HG02870 (cell line): ENCODE data around the gene FUT8.

Experiments used
- ATAC-seq: cut with Tn5 transposase; IDR thresholded peaks from one replicate; pipeline ENCODE4 v1.9.1; 2021; ENCODE audit warnings: mild to moderate bottlenecking, moderate library complexity; ENCODE audit not compliant: unreplicated experiment

FUT8 gene

GRCh38 chr14:65487783-65488494 lies 75.4 kb downstream of the FUT8 start:
- no peak for ATAC-seq

DNA sequence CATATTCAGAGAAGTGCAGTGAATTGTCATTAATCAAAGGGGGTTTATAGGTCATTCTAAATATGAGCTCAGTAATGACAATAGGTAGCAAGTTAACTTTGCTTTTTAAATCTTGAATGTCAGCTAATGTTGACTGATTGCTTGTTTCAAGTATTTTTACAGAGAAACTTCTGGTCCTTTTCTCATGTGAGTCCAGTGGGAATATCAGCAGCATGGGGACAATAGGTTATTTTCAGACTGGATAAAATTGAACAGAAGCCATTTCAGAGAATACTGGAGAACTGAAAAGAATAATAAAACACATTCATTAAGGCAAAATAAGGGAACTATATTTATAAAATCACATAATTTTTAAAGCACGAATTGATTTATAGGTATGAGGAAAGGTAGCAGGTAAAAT lies 78.7 kb downstream of the FUT8 start:
- no peak for ATAC-seq

GRCh38 chr14:65492266-65492665 lies 79.7 kb downstream of the FUT8 start:
- no peak for ATAC-seq

DNA sequence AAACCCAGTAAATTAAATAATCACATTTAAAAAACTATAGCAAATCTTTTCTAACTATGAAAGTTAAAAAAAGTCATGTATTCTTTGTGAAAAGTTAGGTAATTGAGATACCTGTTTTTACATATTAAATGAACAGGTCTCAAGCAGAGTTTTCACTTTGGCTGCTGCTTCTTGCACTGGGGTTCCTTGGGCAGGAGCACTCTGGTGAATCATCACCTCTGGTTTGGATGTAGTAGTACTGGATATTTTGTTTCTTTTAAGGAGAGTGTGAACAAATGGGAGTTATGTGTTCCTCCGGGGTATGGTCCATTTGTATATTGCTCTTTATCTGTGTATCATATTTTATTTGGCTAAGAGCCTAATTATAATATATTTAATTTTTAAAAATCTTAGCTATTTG lies 82.7 kb downstream of the FUT8 start:
- no peak for ATAC-seq

- no peak for ATAC-seq
These were observed 83.9 kb downstream of the FUT8 start for GRCh38 chr14:65496178-65496993.

GRCh38 chr14:65499138-65499537 lies 86.6 kb downstream of the FUT8 start:
- ATAC-seq = no peak

- no peak for ATAC-seq
These were observed 87.5 kb downstream of the FUT8 start for GRCh38 chr14:65500075-65500474.

- no peak for ATAC-seq
These were observed 88.8 kb downstream of the FUT8 start for GRCh38 chr14:65501328-65501727.

- peak; percentile 49 for ATAC-seq
These were observed 90.2 kb downstream of the FUT8 start for GRCh38 chr14:65502676-65503124.

GRCh38 chr14:65503771-65504170 lies 91.2 kb downstream of the FUT8 start:
- no peak for ATAC-seq

DNA sequence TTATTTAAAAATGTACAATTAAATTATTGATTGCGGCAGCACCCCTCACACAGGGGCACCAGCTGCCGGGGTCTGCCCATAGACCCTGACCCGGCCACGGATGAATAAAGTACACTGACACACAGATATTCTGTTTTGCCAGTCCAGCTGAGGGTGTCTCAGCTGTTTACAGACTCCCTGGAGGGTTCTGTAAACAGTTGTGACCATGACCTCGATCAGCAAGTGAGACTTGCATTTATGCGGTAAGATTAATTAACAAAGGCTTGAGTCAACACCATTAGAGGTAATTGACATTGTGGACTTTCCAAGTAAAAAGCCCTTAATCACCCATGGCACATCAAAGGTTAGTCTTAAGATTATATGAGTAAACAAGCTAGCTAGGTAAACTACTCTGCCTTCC lies 94.3 kb downstream of the FUT8 start:
- no peak for ATAC-seq

- ATAC-seq = no peak
These were observed 97.3 kb downstream of the FUT8 start for GRCh38 chr14:65509842-65510241.

GRCh38 chr14:65513671-65514070 lies 101.1 kb downstream of the FUT8 start:
- no peak for ATAC-seq

DNA sequence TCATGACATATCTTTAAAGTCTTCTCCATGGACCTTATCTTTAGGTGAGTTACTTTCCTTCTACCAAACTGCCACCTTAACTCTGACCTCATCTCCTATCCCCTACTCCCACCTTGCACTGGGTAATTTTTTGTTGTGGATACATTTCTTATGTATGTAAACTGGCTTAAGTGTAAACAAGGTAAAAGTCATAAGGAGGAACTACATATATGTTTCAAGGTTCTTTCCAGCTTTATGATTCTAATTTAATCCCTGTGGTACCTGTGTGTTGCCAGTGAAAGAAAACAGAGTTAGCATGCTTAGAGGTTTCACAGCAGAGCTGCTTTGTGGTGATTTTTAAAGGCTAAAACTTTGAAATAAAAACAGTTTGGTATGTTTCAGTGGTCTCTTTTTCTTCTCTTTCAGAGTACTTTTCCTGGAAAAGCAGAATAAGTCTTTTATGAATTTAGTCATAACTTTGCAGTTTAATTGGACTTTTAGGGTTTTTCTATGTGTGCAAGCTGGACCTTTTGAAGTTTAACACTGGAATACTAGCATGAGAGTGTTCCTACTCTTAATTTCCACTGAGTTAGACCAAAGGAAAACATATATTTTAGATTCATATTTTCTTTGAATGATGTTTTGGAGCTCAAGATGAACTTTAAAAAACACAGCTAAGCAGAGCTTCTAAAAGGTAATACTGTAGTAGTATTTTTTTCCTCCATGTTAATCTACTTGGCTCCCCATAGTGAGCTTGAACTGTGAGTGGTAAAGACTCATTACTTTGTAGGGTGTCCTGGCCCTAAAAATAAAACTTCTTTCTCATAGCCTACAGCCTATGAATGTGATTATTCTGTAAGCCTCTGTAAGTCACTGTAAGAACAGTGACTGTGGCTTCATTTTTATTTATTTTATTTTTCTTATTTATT lies 105.4 kb downstream of the FUT8 start:
- ATAC-seq = no peak

- ATAC-seq = no peak
These were observed 115.5 kb downstream of the FUT8 start for GRCh38 chr14:65528069-65528468.

- no peak for ATAC-seq
These were observed 118.6 kb downstream of the FUT8 start for GRCh38 chr14:65531148-65531547.

DNA sequence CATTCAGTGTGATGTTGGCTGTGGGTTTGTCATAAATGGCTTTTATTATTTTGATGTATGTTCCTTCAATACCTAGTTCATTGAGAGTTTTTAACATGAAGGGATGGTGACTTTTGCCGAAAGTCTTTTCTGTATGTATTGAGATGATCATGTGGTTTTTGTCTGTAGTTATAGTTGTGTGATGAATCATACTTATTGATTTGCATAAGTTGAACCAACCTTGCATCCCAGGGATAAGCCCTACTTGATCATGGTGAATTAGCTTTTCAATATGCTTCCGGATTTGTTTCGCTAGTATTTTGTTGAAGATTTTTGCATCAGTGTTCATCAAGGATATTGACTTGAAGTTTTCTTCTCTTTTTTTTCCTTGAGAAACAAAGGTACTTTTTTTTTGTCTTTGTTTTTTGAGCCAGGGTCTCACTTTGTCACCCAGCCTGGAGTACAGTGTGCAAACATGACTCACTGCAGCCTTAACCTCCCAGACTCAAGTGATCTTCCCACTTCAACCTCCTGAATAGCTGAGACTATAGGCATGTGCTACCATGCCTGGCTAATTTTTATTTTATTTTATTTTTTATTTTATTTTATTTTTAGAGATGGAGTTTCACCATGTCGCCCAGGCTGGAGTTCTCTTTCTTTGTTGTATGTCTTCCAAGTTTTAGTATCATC lies 121.3 kb downstream of the FUT8 start:
- no peak for ATAC-seq

DNA sequence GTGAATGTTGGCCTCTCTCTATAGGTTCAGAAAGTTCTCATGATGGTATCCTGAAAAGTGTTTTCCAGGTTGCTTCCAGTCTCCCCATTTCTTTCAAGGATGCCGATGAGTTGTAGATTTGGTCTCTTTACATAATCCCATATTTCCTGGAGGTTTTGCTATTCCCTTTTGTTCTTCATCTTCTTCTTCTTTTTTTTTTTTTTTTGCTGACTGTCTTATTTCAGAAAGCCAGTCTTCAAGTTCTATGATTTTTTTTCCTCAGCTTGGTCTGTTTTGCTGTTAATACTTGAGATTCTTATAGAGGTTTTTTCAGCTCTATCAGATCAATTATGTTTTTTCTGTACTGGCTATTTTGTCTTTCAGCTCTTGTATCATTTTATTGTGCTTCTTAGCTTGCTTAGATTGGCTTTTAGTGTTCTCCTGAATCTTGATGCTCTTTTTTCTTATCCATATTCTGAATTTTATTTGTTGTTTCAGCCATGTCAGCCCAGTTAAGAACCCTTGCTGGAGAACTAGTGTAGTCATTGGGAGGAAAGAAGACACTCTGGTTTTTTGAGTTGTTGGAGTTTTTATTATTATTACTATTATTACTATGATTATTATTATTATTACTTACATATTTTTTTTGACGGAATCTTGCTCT lies 124.4 kb downstream of the FUT8 start:
- ATAC-seq = no peak

- ATAC-seq = no peak
These were observed 136.3 kb downstream of the FUT8 start for GRCh38 chr14:65548878-65549277.

- no peak for ATAC-seq
These were observed 136.9 kb downstream of the FUT8 start for GRCh38 chr14:65549429-65549828.
